Liver (tissue), 3 donors: ENCODE data around the gene BLOC1S3.

Experiments used
- CTCF ChIP-seq: fragments of 150-350 bp; IDR thresholded peaks from 2 replicates; pipeline ENCODE4 v1.5.1; 2017; ENCODE audit warnings: improper control_type of control experiment, low read depth, low read length; ENCODE audit not compliant: missing input control
- EGR1 ChIP-seq, 2 donors: IDR thresholded peaks; 2 replicates each; pipeline ENCODE4 v1.6.1; 2016 to 2018; ENCODE audit warnings: antibody characterized with exemption in 2 of 2, low read depth in 2 of 2
- HNF4G ChIP-seq: IDR thresholded peaks from 2 replicates; pipeline ENCODE4 v1.6.1; 2016; ENCODE audit warnings: antibody characterized with exemption
- RAD21 ChIP-seq, 2 donors: IDR thresholded peaks; 2 replicates each; pipeline ENCODE4 v1.6.1; 2016; ENCODE audit warnings: antibody characterized with exemption in 2 of 2, mild to moderate bottlenecking in 2 of 2
- YY1 ChIP-seq: IDR thresholded peaks from 2 replicates; pipeline ENCODE4 v1.6.1; 2016; ENCODE audit warnings: antibody characterized with exemption, mild to moderate bottlenecking
- donor health status: healthy.
- donor health status: healthy.

- TF ChIP-seq YY1 (no peak), HNF4G (no peak), CTCF (no peak), EGR1 (IDR thresholded peaks at IDR 0.05; ENCODE audit: low read depth in 2 of 2) (no peak), RAD21 (IDR thresholded peaks at IDR 0.05) (no peak)
These were observed 9.0 kb upstream of the BLOC1S3 start for GRCh38 chr19:45169602-45170001.
